CD1c-positive myeloid dendritic cell (primary cell): ENCODE results near the gene CCDC106.

Experiments
- DNase-seq: peaks from one replicate; pipeline ENCODE4 v3.0.0-alpha.2; 2016; ENCODE audit errors: extremely low spot score

The CCDC106 gene

DNA sequence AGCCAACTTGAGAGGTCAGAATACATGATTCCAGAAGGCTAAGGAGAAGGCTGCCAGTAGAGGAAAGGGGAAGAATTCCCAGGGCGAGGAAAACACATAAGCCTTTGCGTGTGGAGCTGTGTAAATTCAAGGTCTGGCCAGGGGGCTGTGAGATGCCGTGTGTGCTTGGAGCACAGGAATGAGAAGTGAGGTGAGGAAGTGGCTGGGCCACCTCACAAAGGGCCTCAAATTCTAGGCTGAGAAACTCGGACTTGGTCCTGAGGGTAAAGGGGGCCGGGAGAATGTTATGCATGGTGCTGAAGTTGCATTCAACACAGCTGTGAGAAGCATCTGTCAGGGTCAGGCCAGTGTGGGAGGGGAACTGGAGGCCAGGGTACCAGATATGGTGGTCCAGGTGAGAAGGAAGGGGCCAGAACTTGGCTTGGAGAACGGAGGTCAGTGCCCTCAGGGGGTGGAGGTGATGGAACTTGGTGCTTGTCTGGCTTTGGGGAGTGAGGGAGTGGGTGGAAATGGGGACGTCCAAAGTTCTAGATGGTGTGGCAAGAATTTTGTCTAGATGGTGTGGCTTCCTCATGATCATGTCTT lies 12.1 kb upstream of the CCDC106 start:
- no peak for DNase-seq

- DNase-seq = no peak
These were observed 11.3 kb upstream of the CCDC106 start for GRCh38 chr19:55636723-55637122.

- DNase-seq = no peak
These were observed 10.5 kb upstream of the CCDC106 start for GRCh38 chr19:55637534-55637933.

DNA sequence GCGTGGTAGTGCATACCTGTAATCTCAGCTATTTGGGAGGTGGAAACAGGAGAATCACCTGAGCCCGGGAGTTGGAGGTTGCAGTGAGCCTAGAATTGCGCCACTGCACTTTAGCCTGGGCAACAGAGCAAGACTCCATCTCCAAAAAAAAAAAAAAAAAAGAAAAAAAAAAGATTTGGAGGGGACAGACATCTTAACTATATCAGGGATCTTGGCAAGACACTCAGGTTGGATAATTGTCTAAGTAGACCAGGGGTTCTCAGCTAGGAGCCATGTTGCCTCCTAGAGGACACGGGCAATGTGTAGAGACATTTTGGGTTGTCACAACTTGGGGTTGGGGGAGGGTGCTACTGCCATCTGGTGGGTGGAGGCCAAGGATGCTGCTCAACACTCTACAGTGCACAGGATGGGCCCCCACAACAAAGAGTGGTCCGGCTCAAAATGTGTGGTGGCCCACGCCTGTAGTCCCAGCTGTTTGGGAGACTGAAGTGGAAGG lies 9.1 kb upstream of the CCDC106 start:
- DNase-seq = peak; percentile 63

DNA sequence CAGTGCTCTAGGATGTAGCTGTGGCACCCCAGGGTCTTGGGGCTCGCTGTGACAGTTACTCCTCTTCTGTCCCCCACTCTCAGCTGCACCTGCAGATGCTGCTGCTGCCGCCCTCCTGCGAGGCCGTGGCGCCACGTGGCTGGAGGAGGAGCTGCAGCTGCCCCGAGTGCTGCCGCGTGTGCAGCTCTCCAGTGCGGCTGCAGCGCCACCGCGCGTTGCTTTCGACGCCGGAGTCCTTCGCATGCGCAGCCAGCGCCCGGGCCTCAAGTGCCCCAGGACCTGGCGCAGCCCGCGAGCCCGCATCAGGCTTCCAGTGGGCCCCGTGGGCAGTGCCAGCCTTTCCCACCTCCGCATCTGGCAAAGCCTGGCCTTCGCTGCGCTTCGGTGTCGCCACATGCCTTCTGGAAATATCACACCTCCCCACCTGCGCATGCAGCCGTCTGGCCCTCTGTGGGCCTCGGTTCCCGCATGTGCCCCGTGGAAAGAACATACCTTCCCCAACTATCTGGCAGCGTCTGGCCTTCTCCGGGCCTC lies 7.9 kb upstream of the CCDC106 start:
- DNase-seq = peak; percentile 73

DNA sequence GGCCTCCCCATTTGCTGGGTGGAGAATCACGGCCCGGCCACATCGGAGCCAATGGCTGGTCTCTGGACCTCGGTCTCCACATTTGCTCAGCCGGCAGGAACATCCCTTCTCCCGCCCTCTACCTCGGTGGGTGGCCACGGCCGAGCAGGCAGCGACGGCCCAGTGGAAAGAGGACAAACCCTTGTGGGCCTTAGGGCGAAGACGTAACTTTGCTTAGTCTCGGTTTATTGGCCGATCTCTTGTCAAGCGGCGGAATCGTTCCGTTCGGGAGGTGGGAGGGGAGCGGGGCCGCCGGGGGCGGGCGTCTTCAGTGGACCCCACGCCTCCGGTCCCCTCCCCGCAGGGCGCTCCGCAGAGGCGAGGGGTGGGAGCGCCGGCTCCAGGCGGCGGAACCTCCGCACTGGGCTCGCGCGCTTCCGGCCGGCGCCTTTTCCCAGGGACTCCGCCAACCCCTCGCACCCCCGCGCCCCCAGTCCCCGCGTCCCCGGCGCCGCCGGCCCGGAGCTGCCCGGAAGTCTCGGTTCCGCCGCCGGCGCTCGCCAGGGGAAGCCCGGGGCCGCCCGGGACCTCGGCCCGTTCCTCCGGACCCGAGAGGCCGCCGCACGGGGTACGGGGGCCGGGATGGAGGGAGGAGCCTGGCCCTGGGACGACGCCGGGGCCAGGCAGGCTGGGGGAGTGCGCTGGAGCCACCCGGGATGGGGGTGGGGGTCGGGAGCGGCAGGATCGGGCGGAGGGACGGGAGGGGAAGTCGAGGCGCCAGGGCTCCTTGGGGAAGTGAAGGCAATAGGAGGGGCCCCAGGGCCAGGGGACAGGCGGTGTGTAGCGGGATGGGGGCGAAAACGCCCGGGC lies 7.2 kb upstream of the CCDC106 start, which contains the start of gene ZNF580:
Gene ZNF580, plus strand, starts transcription at position 426 of the 849 bp plus-strand sequence. CDS start 1,507 bp downstream, outside the sequence.
- DNase-seq = peak; percentile 63

DNA sequence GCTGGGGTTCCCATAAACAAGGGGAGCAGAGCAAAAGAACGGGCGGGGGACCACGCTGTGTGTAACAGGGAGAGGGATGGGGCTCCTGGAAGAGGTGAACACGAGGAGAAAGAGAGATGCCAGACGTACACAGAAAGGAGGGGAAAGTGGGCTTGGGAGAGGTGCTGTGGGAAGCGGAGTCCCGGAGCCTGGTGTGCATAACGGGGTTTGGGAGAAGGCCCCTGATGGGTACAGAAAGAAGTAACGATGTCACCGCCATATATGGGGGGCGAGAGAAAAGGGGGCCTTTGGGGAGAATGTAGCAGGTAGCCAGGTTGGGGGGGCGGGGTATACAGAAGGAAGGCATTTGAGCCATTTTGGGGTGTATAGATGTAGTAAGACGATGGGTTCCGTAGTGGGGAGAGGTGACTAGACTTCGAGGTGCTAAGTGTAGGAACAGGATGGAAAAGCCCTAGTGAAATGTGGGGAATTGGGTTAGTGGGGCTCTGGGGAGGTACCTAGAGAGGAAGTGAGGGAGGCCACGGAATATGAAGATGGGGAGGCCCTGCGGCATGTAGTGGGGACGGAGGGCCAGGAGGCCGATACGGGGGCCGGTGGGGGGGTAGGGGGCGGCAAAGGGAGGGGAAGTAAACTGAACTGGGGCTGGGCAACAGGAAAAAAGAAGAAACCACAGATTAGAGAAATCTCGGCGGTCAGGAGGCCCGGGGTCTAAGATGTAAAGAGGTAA lies 6.4 kb upstream of the CCDC106 start:
- DNase-seq = no peak

DNA sequence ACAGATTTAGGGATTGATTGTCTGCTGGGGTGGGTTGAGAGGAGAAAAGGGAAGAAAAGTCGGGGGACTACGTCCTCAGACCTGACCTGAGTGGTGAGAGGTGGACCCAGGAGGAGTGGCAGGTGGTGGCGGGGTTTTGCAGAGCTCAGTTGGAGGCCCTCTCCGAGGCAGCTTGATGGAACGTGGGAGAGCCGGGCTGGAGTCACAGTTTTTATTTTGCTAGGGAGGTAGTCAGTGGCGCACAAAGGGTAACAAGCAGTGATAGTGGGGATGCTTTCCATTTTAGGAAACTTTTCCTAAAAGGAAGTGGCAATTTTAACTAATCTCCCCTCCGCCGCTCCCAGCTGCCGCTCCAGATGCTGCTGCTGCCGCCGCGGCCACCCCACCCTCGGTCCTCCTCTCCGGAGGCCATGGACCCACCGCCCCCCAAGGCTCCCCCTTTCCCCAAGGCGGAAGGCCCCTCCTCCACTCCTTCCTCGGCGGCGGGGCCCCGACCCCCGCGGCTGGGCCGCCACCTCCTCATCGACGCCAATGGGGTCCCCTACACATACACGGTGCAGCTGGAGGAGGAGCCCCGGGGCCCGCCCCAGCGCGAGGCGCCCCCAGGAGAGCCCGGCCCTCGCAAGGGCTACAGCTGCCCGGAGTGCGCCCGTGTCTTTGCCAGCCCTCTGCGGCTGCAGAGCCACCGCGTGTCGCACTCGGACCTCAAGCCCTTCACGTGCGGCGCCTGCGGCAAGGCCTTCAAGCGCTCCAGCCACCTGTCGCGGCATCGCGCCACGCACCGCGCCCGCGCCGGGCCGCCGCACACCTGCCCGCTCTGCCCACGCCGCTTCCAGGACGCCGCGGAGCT lies 5.6 kb upstream of the CCDC106 start:
- no peak for DNase-seq

DNA sequence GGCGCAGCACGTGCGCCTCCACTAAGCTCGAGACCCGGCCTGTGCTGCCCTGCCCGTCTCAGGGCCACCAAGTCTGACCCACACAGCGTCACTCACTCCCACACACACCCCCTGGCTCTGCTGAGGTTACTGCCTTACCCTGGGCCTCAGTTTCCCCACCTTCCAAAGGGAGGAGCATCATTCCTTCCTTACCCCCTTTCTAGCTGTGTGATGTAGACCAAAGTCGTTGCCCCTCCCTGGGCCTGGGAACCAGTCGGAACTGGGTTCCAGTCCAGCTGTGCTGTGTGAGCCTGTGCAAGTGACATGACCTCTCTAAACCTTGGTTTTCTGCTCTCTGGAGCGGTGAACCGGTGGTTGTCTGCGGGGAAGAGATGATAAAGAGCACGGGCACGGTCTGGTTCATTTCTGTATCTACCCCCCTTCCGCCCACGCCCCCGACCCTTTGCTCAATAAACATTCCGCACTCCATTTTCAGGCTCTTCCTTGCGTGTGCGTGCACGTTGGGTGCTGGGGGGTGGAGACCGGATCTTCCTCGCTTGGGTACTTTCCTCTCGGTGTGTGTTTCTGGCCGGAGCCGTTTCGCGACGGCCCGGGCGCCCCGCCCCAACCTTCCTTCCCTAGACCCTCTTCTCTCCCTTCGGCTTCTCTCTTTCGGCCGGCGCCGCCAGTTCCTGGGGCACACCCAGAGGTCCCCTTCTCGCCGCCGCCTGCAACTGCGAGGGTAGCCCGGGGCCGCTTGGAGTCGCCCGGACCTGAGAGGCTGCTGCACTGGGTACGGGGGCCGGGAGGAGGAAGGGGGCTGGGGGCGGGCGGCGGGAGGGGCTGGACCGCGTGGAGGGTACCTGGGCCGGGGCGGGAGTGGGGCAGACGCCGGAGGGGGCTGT lies 4.8 kb upstream of the CCDC106 start, which contains the start of gene ZNF581:
Gene ZNF581, plus strand, starts transcription at position 647 of the 884 bp plus-strand sequence. CDS start 923 bp downstream, outside the sequence.
- peak; percentile 82 for DNase-seq

DNA sequence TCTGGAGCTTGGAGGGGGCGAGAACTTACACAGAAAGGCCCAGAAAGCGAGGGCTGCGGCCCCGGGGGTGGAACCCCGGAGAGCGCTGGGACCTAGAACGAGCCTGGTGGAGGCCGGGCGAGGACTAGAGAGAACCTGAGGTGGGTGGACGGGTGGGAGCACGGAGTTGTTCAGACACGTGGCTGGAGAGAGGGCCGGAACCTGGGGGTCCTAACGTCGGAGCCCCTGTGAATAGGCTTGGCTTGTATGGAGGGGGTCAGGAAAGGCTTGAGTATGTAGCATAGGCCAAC lies 4.2 kb upstream of the CCDC106 start:
- DNase-seq = no peak

GRCh38 chr19:55644191-55644833 lies 3.7 kb upstream of the CCDC106 start:
- DNase-seq = no peak

DNA sequence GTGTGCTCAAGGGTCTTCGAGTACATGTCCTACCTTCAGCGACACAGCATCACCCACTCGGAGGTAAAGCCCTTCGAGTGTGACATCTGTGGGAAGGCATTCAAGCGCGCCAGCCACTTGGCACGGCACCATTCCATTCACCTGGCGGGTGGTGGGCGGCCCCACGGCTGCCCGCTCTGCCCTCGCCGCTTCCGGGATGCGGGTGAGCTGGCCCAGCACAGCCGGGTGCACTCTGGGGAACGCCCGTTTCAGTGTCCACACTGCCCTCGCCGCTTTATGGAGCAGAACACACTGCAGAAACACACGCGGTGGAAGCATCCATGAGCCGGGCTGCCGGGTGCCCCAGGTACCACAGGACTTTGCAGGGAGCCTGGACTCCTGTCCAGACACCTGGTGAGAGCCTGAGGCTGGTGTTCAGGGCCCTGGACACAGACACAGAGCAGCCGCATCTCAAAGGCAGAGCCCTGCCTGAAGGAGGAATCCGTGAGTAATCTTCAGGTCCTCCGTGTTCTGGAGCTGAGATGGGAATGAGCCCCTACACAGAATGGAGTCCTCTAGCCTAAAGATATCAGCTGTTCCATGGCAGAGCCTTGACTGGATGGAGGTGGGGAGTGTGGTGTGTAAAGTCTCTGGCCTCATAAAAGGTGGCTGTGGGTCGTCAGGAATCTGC lies 3.0 kb upstream of the CCDC106 start:
- DNase-seq = no peak

GRCh38 chr19:55645512-55645881 lies 2.5 kb upstream of the CCDC106 start:
- no peak for DNase-seq

DNA sequence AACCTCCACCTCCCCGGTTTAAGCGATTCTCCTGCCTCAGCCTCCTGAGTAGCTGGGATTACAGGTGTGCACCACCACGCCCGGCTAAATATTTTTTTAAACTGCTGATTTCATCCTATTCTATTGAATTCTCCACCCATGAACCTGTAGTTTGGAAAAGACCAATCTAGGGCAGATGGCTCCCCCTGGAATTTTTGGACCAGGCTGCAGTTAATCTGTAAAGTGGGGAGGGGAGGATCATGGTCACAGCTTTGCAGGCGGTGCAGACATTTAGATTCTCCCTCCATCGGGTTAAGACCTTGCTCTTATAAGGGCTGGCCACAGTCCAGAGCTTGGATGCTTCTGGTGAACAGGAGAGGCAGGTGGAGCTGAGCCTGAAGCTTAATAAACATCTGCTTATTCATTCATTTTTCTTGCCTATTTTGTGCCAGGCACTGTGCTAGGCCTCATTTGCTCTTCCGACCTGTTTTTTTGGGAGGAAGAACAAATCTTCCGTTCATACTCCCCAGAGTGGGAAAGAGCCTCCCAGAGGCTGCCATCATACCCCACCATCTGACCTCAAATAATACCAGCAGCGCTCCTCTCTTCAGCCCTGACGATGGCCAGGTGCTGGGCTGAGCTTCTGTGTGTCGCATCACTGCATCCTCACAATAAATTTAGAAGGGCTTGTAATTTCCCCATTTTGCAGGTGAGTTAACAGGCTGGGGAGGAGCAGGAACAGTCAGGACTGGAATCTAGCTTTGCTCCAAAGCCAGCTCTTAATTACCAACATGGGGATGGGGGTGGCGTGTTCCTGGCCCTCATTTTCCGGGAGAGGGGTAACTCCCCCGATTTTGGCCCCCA lies 902 bp upstream of the CCDC106 start:
- no peak for DNase-seq

- no peak for DNase-seq
These were observed 714 bp downstream of the CCDC106 start for GRCh38 chr19:55648585-55649267.

- no peak for DNase-seq
These were observed 1.5 kb downstream of the CCDC106 start for GRCh38 chr19:55649268-55650125.

DNA sequence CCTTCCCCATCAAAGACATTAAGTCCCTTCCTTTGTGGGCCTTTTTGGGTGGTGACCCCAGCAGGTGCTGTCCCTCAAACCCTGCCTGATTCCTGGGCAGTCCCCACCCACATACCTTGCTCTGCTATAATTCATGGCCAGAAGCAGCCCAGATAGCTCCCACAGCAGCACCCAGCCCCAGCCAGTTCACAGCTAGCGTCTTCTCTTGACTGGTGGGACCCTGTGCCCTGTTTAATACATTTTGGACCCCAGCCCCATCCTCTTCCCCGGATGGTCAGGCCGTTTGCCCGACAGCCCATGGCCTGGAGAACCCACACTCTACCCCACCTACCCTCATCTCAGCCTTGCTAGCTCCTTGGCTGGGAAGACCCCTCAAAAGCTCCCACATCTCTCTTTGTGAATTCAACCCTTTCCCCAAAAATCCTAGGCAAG lies 2.1 kb downstream of the CCDC106 start:
- no peak for DNase-seq
